ENCODE data around the gene PPP3CB. TPM values are rescaled to one million over a fixed set of nuclear protein-coding genes. Genes with fewer than 3 reads are reported as not detected.

The PPP3CB gene
- total RNA-seq, 2 donors from 2014 or later, result 26.5 to 34.2 TPM

GRCh38 chr10:73388228-73388627 is 107.6 kb downstream of the PPP3CB start:
- Histone ChIP-seq H3K4me3 (no peak overlapping the region), H3K9me3 (no peaks in the 10 kb centered on the region), H3K27me3 (no peaks in the 10 kb centered on the region), H3K4me1 (no peaks in the 10 kb centered on the region), H3K27ac (no peak overlapping the region), H3K9ac (ENCODE audit: low read depth in 2 of 2, low read length in 2 of 2) (no peak overlapping the region), H3K36me3 (peaks cover 16% of the 10 kb centered on the region)
- intact Hi-C loops (cut with DNase I), result no loop called here
- no peak for DNase-seq
- no peak for TF ChIP-seq CTCF (IDR thresholded peaks at IDR 0.05)

- H3K27me3 ChIP-seq, result no peaks in the 10 kb centered on the region
- no peaks in the 10 kb centered on the region for H3K9me3 ChIP-seq
- no peaks in the 10 kb centered on the region for H3K4me1 ChIP-seq
- DNase-seq, result no peak
- no peak overlapping the region for H3K27ac ChIP-seq
- H3K4me3 ChIP-seq, result no peak overlapping the region
- no peak for TF ChIP-seq CTCF (IDR thresholded peaks at IDR 0.05)
- H3K9ac ChIP-seq (ENCODE audit: low read depth in 2 of 2, low read length in 2 of 2), result no peak overlapping the region
- peaks cover 16% of the 10 kb centered on the region for H3K36me3 ChIP-seq
- intact Hi-C loops (cut with DNase I), result no loop called here
Observed at GRCh38 chr10:73386583-73386982, 109.2 kb downstream of the PPP3CB start.

Other genes starting within 250 kb of the PPP3CB start
- gene DNAJC9, start 248.8 kb downstream of the PPP3CB start, total RNA-seq, result 10 to 100 TPM; 14.4 to 34.8 TPM
- 100 to 1,000 TPM in 1 of 2 donors, 10 to 100 TPM in 1; 90.5 to 155 TPM for gene MRPS16, start 243.4 kb downstream of the PPP3CB start, total RNA-seq
- gene CFAP70, start 137.2 kb downstream of the PPP3CB start, total RNA-seq, result under 1 TPM; 0.64 to 0.72 TPM
- 100 to 1,000 TPM; 120 to 133 TPM for gene ANXA7, start 82.0 kb downstream of the PPP3CB start, total RNA-seq
- gene MSS51, start 62.5 kb downstream of the PPP3CB start, total RNA-seq, result 1 to 10 TPM; 1.4 TPM
- gene USP54, start 95.3 kb upstream of the PPP3CB start, total RNA-seq, result 100 to 1,000 TPM in 1 of 2 donors, 10 to 100 TPM in 1; 70.8 to 151 TPM
- gene MYOZ1, start 145.4 kb upstream of the PPP3CB start, total RNA-seq, result not detected
- under 1 TPM in 1 of 2 donors, not detected in 1; 0.05 TPM for gene SYNPO2L, start 160.0 kb upstream of the PPP3CB start, total RNA-seq
- 1 to 10 TPM; 4.8 to 8.2 TPM for gene AGAP5, start 202.1 kb upstream of the PPP3CB start, total RNA-seq
- 10 to 100 TPM; 66.0 to 94.8 TPM for gene SEC24C, start 248.3 kb upstream of the PPP3CB start, total RNA-seq